Uterus (tissue), 4 donors: ENCODE data around the gene TTYH1. TPM values are rescaled to one million over a fixed set of nuclear protein-coding genes. Genes with fewer than 3 reads are reported as not detected.

Experiments
- DNase-seq, 2 donors: peaks; one replicate each; pipeline ENCODE4 v3.0.0-alpha.2; 2019 to 2020
- H3K27ac ChIP-seq, 2 donors: fragments of 200-600 bp; sonication (generic); 1 replicate in 1 of 2; 2 replicates in 1 of 2; pipeline ENCODE4 v1.5.1; 2016 to 2018
- H3K27me3 ChIP-seq, 2 donors: fragments of 200-600 bp; sonication (generic); one replicate each; pipeline ENCODE4 v1.5.1; 2018 to 2019; ENCODE audit warnings: control low read depth in 1 of 2
- H3K36me3 ChIP-seq, 2 donors: fragments of 200-600 bp; sonication (generic); one replicate each; pipeline ENCODE4 v1.5.1; 2019; ENCODE audit warnings: control low read depth in 1 of 2
- H3K4me1 ChIP-seq, 2 donors: fragments of 200-600 bp; sonication (generic); one replicate each; pipeline ENCODE4 v1.5.1; 2018 to 2019; ENCODE audit warnings: control low read depth in 1 of 2
- H3K4me3 ChIP-seq, 2 donors: fragments of 200-600 bp; sonication (generic); 1 replicate in 1 of 2; 2 replicates in 1 of 2; pipeline ENCODE4 v1.5.1; 2018 to 2019; ENCODE audit warnings: mild to moderate bottlenecking in 1 of 2
- H3K9me3 ChIP-seq, 2 donors: fragments of 200-600 bp; sonication (generic); one replicate each; pipeline ENCODE4 v1.5.1; 2019; ENCODE audit warnings: control low read depth in 1 of 2
- POLR2A ChIP-seq, 2 donors: fragments of 450-650 bp; IDR thresholded peaks; one replicate each; pipeline ENCODE4 v1.6.1; 2016; ENCODE audit warnings: antibody characterized with exemption in 2 of 2, mild to moderate bottlenecking in 1 of 2, moderate library complexity in 1 of 2
- intact Hi-C: fragments of 100-400 bp; cut with DNase I; formaldehyde crosslinking; loops from one replicate; pipeline ENCODE4 v1.15.1; 2023; ENCODE audit warnings: low total_unique reads
- total RNA-seq, 4 donors: library from RNA; depleted of rRNA in 3 of 4; stranded (reverse); fragments of >200 nt in 3 of 4; gene quantifications; one replicate each; pipeline versions ENCODE4 v1.1.0 to v1.2.4, GENCODE V29; 2014 to 2023
- TF ChIP-seq, protein P1 (sequence below), 4 experiments: fragments of 200-600 bp in 2 of 4; fragments of 450-650 bp in 2 of 4; sonication (generic) in 2 of 4; IDR thresholded peaks; one replicate each; pipeline ENCODE4 v1.5.1; 2016 to 2019; ENCODE audit warnings: antibody characterized with exemption in 4 of 4, mild to moderate bottlenecking in 2 of 4, moderate library complexity in 1 of 4
- donor health status: DM: yes; HTN: yes; CAD: no.

The TTYH1 gene
- total RNA-seq, 4 donors from 2014 or later, result 1.9 to 10.2 TPM; not detected in 2

DNA sequence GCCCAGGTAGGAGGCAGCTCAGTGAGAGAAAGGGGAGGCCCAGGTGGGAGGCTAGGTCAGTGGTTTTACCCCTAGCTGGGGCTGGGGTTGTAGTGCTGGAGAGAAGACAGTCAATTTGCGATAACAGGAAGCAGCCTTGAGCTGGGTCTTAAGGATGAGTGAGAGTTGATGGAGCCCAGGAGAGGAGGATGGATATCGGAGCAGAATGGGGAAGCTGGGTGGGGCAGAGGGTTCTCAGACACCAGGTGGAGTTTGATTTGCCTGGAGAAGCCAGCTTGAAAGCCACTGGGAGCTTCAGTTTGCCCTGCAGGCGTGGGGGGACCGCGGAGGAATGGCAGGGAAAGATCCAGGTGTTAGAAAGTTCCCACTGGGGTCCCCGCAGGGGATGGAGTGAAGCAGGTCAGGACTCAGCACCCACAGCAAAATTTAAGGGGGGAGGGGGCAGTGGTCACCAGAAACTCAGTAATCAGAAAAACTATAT, 58.7 kb downstream of the TTYH1 start:
- DNase-seq, result no peak
- no peaks in the 10 kb centered on the region for H3K36me3 ChIP-seq
- TF ChIP-seq, protein P1, sequence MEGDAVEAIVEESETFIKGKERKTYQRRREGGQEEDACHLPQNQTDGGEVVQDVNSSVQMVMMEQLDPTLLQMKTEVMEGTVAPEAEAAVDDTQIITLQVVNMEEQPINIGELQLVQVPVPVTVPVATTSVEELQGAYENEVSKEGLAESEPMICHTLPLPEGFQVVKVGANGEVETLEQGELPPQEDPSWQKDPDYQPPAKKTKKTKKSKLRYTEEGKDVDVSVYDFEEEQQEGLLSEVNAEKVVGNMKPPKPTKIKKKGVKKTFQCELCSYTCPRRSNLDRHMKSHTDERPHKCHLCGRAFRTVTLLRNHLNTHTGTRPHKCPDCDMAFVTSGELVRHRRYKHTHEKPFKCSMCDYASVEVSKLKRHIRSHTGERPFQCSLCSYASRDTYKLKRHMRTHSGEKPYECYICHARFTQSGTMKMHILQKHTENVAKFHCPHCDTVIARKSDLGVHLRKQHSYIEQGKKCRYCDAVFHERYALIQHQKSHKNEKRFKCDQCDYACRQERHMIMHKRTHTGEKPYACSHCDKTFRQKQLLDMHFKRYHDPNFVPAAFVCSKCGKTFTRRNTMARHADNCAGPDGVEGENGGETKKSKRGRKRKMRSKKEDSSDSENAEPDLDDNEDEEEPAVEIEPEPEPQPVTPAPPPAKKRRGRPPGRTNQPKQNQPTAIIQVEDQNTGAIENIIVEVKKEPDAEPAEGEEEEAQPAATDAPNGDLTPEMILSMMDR (IDR thresholded peaks at IDR 0.05), result no peak
- TF ChIP-seq POLR2A (IDR thresholded peaks at IDR 0.05), result no peak
- intact Hi-C loops, result no loop called here
- H3K27ac ChIP-seq, result peak overlapping the region; percentile 83 to 84
- H3K9me3 ChIP-seq, result no peaks in the 10 kb centered on the region
- no peaks in the 10 kb centered on the region for H3K4me1 ChIP-seq
- H3K4me3 ChIP-seq, result no peak overlapping the region
- H3K27me3 ChIP-seq, result peaks cover 0 to 4% of the 10 kb centered on the region in 2 donors

GRCh38 chr19:54475706-54476105, 60.4 kb downstream of the TTYH1 start:
- H3K9me3 ChIP-seq, result no peaks in the 10 kb centered on the region
- H3K27ac ChIP-seq, result no peak overlapping the region
- H3K4me3 ChIP-seq, result no peak overlapping the region
- H3K36me3 ChIP-seq, result no peaks in the 10 kb centered on the region
- peaks cover 0 to 1% of the 10 kb centered on the region in 2 donors for H3K27me3 ChIP-seq
- intact Hi-C loops, result no loop called here
- DNase-seq, result no peak
- no peaks in the 10 kb centered on the region for H3K4me1 ChIP-seq
- TF ChIP-seq POLR2A (IDR thresholded peaks at IDR 0.05), result no peak
- TF ChIP-seq, protein P1 (IDR thresholded peaks at IDR 0.05), result no peak

- Histone ChIP-seq H3K4me1 (no peaks in the 10 kb centered on the region), H3K9me3 (no peaks in the 10 kb centered on the region), H3K4me3 (no peak overlapping the region), H3K27me3 (no peaks in the 10 kb centered on the region), H3K36me3 (no peaks in the 10 kb centered on the region), H3K27ac (no peak overlapping the region)
- TF ChIP-seq, protein P1 (IDR thresholded peaks at IDR 0.05), result no peak
- TF ChIP-seq POLR2A (IDR thresholded peaks at IDR 0.05), result no peak
- intact Hi-C loops, result no loop called here
- no peak for DNase-seq
Observed at GRCh38 chr19:54477650-54478049, 62.4 kb downstream of the TTYH1 start.

GRCh38 chr19:54478677-54479266, 63.5 kb downstream of the TTYH1 start:
- H3K4me1 ChIP-seq, result no peaks in the 10 kb centered on the region
- H3K9me3 ChIP-seq, result no peaks in the 10 kb centered on the region
- DNase-seq, result no peak
- no peaks in the 10 kb centered on the region for H3K36me3 ChIP-seq
- H3K27ac ChIP-seq, result no peak overlapping the region
- intact Hi-C loops, result no loop called here
- H3K4me3 ChIP-seq, result no peak overlapping the region
- no peaks in the 10 kb centered on the region for H3K27me3 ChIP-seq
- TF ChIP-seq, protein P1 (IDR thresholded peaks at IDR 0.05), result peak in 2 of 4 experiments; percentile 28 to 31
- no peak for TF ChIP-seq POLR2A (IDR thresholded peaks at IDR 0.05)

DNA sequence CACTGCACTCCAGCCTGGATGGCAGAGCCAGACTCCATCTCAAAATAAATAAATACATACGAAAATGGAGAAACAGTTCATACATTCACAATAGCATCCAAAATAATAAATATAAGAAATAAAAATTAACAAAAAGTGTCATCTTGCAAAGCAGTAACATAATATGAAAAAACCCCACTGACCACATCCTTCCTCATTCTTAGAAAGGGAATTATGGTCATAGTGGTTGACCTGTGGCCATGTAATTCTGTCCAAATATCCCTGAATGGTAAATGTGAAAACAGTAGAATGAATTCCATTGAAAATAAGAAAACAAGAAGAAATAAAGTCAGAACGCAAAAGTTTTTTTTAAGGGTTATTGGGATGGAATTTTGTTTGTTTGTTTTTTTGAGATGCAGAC, 64.8 kb downstream of the TTYH1 start:
- no peaks in the 10 kb centered on the region for H3K36me3 ChIP-seq
- no peak overlapping the region for H3K4me3 ChIP-seq
- no peak overlapping the region for H3K27ac ChIP-seq
- TF ChIP-seq, protein P1 (IDR thresholded peaks at IDR 0.05), result no peak
- no peak for TF ChIP-seq POLR2A (IDR thresholded peaks at IDR 0.05)
- no peaks in the 10 kb centered on the region for H3K9me3 ChIP-seq
- no peak for DNase-seq
- intact Hi-C loops, result no loop called here
- no peaks in the 10 kb centered on the region for H3K4me1 ChIP-seq
- no peaks in the 10 kb centered on the region for H3K27me3 ChIP-seq
